H1 (cell line): ENCODE measurements around the gene CALCR. TPM values are rescaled to one million over a fixed set of nuclear protein-coding genes. Genes with fewer than 3 reads are reported as not detected.

ENCODE experiments used
- GTF2F1 ChIP-seq: IDR thresholded peaks from 2 replicates; pipeline ENCODE4 v1.6.1; 2012; ENCODE audit warnings: low read depth, low read length, improper control_type of control experiment, borderline replicate concordance
- JUND ChIP-seq: IDR thresholded peaks from 2 replicates; pipeline ENCODE4 v1.6.1; 2011; ENCODE audit warnings: mild to moderate bottlenecking, improper control_type of control experiment, low read length
- KDM5A ChIP-seq: fragments of 200-600 bp; IDR thresholded peaks from 2 replicates; pipeline ENCODE4 v1.7.1; 2012; ENCODE audit warnings: mild to moderate bottlenecking, low read length, inconsistent platforms, mixed read lengths
- PHF8 ChIP-seq: fragments of 200-600 bp; sonication (generic); conservative IDR thresholded peaks from 2 replicates; pipeline ENCODE4 v1.7.1; 2012; ENCODE audit warnings: low read depth, mild to moderate bottlenecking, inconsistent platforms, low read length, moderate library complexity
- polyA plus RNA-seq, 7 experiments: library from polyadenylated mRNA; depleted of rRNA in 3 of 7; stranded (reverse) in 5 of 7; unstranded in 2 of 7; fragments of >200 nt in 5 of 7; fragments of 200-250 nt in 2 of 7; gene quantifications; 1 replicate in 5 of 7; 2 replicates in 1 of 7; 4 replicates in 1 of 7; pipeline versions ENCODE4 v1.2.1 to v1.2.3, GENCODE V29; 2011 to 2013; ENCODE audit warnings: missing spikeins in 2 of 7, mixed read lengths in 2 of 7
- total RNA-seq: library from RNA; stranded (reverse); fragmentation: NEBNext Ultra II Directional; extraction: Animal tissue kit (Norgen Biotek cat#: 25700); gene quantifications from 2 replicates; pipeline ENCODE4 v1.2.1, GENCODE V29; 2021
- TF ChIP-seq, protein P1 (sequence below): IDR thresholded peaks from 2 replicates; pipeline ENCODE4 v1.6.1; 2011; ENCODE audit warnings: low read length, improper control_type of control experiment

Gene CALCR
- total and polyA plus RNA-seq, 2 of the 8 experiments (the other 6 are each of a cell fraction or from before 2014, with no cell fraction given), result 1.0 to 3.6 TPM

DNA sequence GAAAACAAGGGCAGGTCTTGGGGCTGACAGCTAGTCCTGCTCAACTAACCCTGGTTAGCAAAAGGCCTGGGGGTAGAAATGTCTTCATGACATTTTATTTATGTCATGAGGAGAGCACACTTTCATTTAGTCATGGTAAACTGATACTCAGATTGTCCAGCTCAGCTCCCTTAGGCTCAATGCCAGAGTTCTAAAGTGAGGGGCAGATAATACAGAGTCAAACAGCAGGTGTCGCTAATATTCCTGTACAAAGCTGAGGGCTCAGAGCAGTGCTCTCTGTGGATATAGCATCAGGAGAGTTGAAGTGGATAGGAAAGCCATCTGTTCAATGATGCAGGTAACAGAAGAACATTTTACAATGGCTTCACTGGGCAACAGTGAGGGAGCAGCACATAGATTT, 26.8 kb upstream of the CALCR start (continued):
- TF ChIP-seq, protein P1, sequence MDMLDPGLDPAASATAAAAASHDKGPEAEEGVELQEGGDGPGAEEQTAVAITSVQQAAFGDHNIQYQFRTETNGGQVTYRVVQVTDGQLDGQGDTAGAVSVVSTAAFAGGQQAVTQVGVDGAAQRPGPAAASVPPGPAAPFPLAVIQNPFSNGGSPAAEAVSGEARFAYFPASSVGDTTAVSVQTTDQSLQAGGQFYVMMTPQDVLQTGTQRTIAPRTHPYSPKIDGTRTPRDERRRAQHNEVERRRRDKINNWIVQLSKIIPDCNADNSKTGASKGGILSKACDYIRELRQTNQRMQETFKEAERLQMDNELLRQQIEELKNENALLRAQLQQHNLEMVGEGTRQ, result no peak
- no peak for TF ChIP-seq KDM5A
- TF ChIP-seq JUND, result no peak
- no peak for TF ChIP-seq GTF2F1
- no peak for TF ChIP-seq PHF8
